ENCODE results near the gene CCHCR1.
"Not testable (repeated sequence)": the region's sequence is repeated elsewhere in the genome, so short reads cannot be mapped to it uniquely, and the experiment has no call there.

CCHCR1 gene

GRCh38 chr6:31180500-31180899 is 22.9 kb upstream of the CCHCR1 start:
- DNase-seq (ENCODE audit: low read depth), result no peak

GRCh38 chr6:31179896-31180295 is 22.3 kb upstream of the CCHCR1 start:
- no peak for DNase-seq (ENCODE audit: low read depth)

GRCh38 chr6:31179042-31179386 is 21.4 kb upstream of the CCHCR1 start:
- no peak for DNase-seq (ENCODE audit: low read depth)

GRCh38 chr6:31178143-31179041 is 20.8 kb upstream of the CCHCR1 start:
- no peak for DNase-seq (ENCODE audit: low read depth)

- DNase-seq (ENCODE audit: low read depth), result no peak
These were observed 18.4 kb upstream of the CCHCR1 start for GRCh38 chr6:31175971-31176370.

- DNase-seq (ENCODE audit: low read depth), result no peak
These were observed 16.8 kb upstream of the CCHCR1 start for GRCh38 chr6:31174378-31174777.

- no peak for DNase-seq (ENCODE audit: low read depth)
These were observed 15.8 kb upstream of the CCHCR1 start for GRCh38 chr6:31173406-31173805.

GRCh38 chr6:31172973-31173384 is 15.4 kb upstream of the CCHCR1 start:
- no peak for DNase-seq (ENCODE audit: low read depth)

GRCh38 chr6:31171931-31172905 is 14.6 kb upstream of the CCHCR1 start:
- DNase-seq (ENCODE audit: low read depth), result no peak

GRCh38 chr6:31170987-31171671 is 13.5 kb upstream of the CCHCR1 start:
- DNase-seq (ENCODE audit: low read depth), result no peak

GRCh38 chr6:31170600-31170881 is 12.9 kb upstream of the CCHCR1 start, which contains the start of gene POU5F1:
TSS of gene POU5F1 (minus strand) at chr6:31170682. CDS start at chr6:31170620, 62 bp downstream.
- no peak for DNase-seq (ENCODE audit: low read depth)

- not testable (repeated sequence) for DNase-seq (ENCODE audit: low read depth)
These were observed 12.4 kb upstream of the CCHCR1 start for GRCh38 chr6:31169858-31170599.

GRCh38 chr6:31169123-31169857 is 11.7 kb upstream of the CCHCR1 start:
- no peak for DNase-seq (ENCODE audit: low read depth)

GRCh38 chr6:31168606-31169005 is 11.0 kb upstream of the CCHCR1 start:
- no peak for DNase-seq (ENCODE audit: low read depth)

- DNase-seq (ENCODE audit: low read depth), result no peak
These were observed 8.4 kb upstream of the CCHCR1 start for GRCh38 chr6:31165986-31166385.

GRCh38 chr6:31165064-31165832 is 7.6 kb upstream of the CCHCR1 start:
- DNase-seq (ENCODE audit: low read depth), result not testable (repeated sequence)

GRCh38 chr6:31164475-31165063 is 7.0 kb upstream of the CCHCR1 start:
- DNase-seq (ENCODE audit: low read depth), result not testable (repeated sequence)

GRCh38 chr6:31163922-31164321 is 6.3 kb upstream of the CCHCR1 start:
- DNase-seq (ENCODE audit: low read depth), result no peak

- no peak for DNase-seq (ENCODE audit: low read depth)
These were observed 5.0 kb upstream of the CCHCR1 start for GRCh38 chr6:31162463-31163165.
